Stimulated activated CD8-positive, alpha-beta memory T cell treated with anti-CD3 and anti-CD28 coated beads, Interleukin-15, amount 100 ng/mL, for 48 hours (primary cell): ENCODE data around the gene GPR153.
"Not testable (repeated sequence)": the region's sequence is repeated elsewhere in the genome, so short reads cannot be mapped to it uniquely, and the experiment has no call there.

ENCODE experiments used
- DNase-seq, 2 donors: peaks; one replicate each; pipeline ENCODE4 v3.0.0-alpha.2; 2020; ENCODE audit warnings: low read depth in 2 of 2

GPR153 gene

GRCh38 chr1:6233376-6233775 is 27.5 kb downstream of the GPR153 start:
- no peak for DNase-seq

- no peak for DNase-seq
Observed at GRCh38 chr1:6225651-6226050, 35.2 kb downstream of the GPR153 start.

GRCh38 chr1:6224718-6225117 is 36.2 kb downstream of the GPR153 start:
- no peak for DNase-seq

GRCh38 chr1:6223617-6224016 is 37.3 kb downstream of the GPR153 start:
- DNase-seq = no peak

GRCh38 chr1:6222636-6223035 is 38.3 kb downstream of the GPR153 start:
- no peak for DNase-seq

- no peak for DNase-seq
Observed at GRCh38 chr1:6221210-6221784, 39.6 kb downstream of the GPR153 start.

- DNase-seq = no peak
Observed at GRCh38 chr1:6220236-6220635, 40.7 kb downstream of the GPR153 start.

- not testable (repeated sequence) for DNase-seq
Observed at GRCh38 chr1:6219641-6220040, 41.3 kb downstream of the GPR153 start.

GRCh38 chr1:6218375-6219164 is 42.3 kb downstream of the GPR153 start:
- DNase-seq = no peak

GRCh38 chr1:6212193-6212959 is 48.5 kb downstream of the GPR153 start:
- no peak for DNase-seq

- no peak for DNase-seq
Observed at GRCh38 chr1:6211731-6212130, 49.2 kb downstream of the GPR153 start.

- DNase-seq = no peak
Observed at GRCh38 chr1:6210591-6211355, 50.1 kb downstream of the GPR153 start.

GRCh38 chr1:6209661-6210580 is 51.0 kb downstream of the GPR153 start:
- DNase-seq = no peak

GRCh38 chr1:6208723-6209660 is 51.9 kb downstream of the GPR153 start:
- no peak for DNase-seq

- no peak for DNase-seq
Observed at GRCh38 chr1:6207921-6208320, 53.0 kb downstream of the GPR153 start.

- DNase-seq = no peak
Observed at GRCh38 chr1:6207075-6207885, 53.6 kb downstream of the GPR153 start.

GRCh38 chr1:6206520-6206855 is 54.4 kb downstream of the GPR153 start:
- no peak for DNase-seq

GRCh38 chr1:6205849-6206519 is 54.9 kb downstream of the GPR153 start, which contains the start of gene RNF207:
TSS of gene RNF207 (plus strand) at chr1:6206119. CDS start at chr1:6206536, 417 bp downstream.
- DNase-seq = peak; percentile 62 to 63
